Measurements from ENCODE around the gene ITGA11. TPM values are rescaled to one million over a fixed set of nuclear protein-coding genes. Genes with fewer than 3 reads are reported as not detected.

The ITGA11 gene
- total and polyA plus RNA-seq, 2 of the 13 experiments (the other 11 are each of a cell fraction or from before 2014, with no cell fraction given), result not detected

- Histone ChIP-seq H3K4me3 (replicated peaks in 1 of 3; ENCODE audit: insufficient read depth in 1 of 3, low read depth in 2 of 3, low read length in 3 of 3) (no peak overlapping the region), H3K79me2 (ENCODE audit: insufficient read depth, low read length) (no peaks in the 10 kb centered on the region), H3K9ac (ENCODE audit: insufficient read depth, low read depth, low read length) (no peak overlapping the region), H3K36me3 (replicated peaks in 1 of 2; ENCODE audit: control insufficient read depth in 1 of 2, insufficient read depth in 2 of 2, low read length in 2 of 2) (no peaks in the 10 kb centered on the region), H3K27me3 (ENCODE audit: control insufficient read depth in 1 of 2, insufficient read depth in 2 of 2, low read length in 2 of 2) (peaks cover 0 to 19% of the 10 kb centered on the region in 2 experiments; a peak in 3 of 5 replicates), H3K4me1 (ENCODE audit: insufficient read depth, low read length) (no peaks in the 10 kb centered on the region), H2AFZ (ENCODE audit: low read length) (no peak overlapping the region), H3K27ac (ENCODE audit: extremely low read length, insufficient read depth, low read length) (no peak overlapping the region), H4K20me1 (ENCODE audit: insufficient read depth, low read length) (no peaks in the 10 kb centered on the region), H3K9me3 (ENCODE audit: low read length) (no peaks in the 10 kb centered on the region), H3K4me2 (ENCODE audit: low read depth, low read length) (no peak overlapping the region)
- CTCF ChIA-PET (ENCODE audit: low intra/inter-chr PET ratio, low total read pairs), result no interaction called here
- FAIRE-seq, result no peak
- DNase-seq (ENCODE audit: low spot score), result no peak
- TF ChIP-seq RFXANK (CRISPR knock-in tag; IDR thresholded peaks at IDR 0.05) (no peak), GABPB1 (CRISPR knock-in tag; IDR thresholded peaks at IDR 0.05) (no peak), MAFK (conservative IDR thresholded peaks at IDR 0.05 in 1 of 2, IDR thresholded peaks at IDR 0.05 in 1 of 2; ENCODE audit: low read length in 2 of 2) (no peak), ARID2 (CRISPR knock-in tag; IDR thresholded peaks at IDR 0.05; ENCODE audit: borderline replicate concordance) (no peak), ZNF550 (CRISPR knock-in tag; IDR thresholded peaks at IDR 0.05; ENCODE audit: borderline replicate concordance) (no peak), ZNF687 (CRISPR knock-in tag; IDR thresholded peaks at IDR 0.05) (no peak), HES4 (CRISPR knock-in tag; IDR thresholded peaks at IDR 0.05; ENCODE audit: borderline replicate concordance) (no peak), ZSCAN30 (CRISPR knock-in tag; IDR thresholded peaks at IDR 0.05) (no peak), ZMAT3 (CRISPR knock-in tag; conservative IDR thresholded peaks at IDR 0.05) (no peak), STAG1 (CRISPR knock-in tag; IDR thresholded peaks at IDR 0.05) (no peak), NCOA2 (CRISPR knock-in tag; IDR thresholded peaks at IDR 0.05) (no peak), SALL1 (CRISPR knock-in tag; IDR thresholded peaks at IDR 0.05) (no peak), BCL6 (CRISPR knock-in tag; IDR thresholded peaks at IDR 0.05) (no peak), ZNF891 (CRISPR knock-in tag; IDR thresholded peaks at IDR 0.05) (no peak), PAX8 (CRISPR knock-in tag; IDR thresholded peaks at IDR 0.05; ENCODE audit: borderline replicate concordance) (no peak), RORA (CRISPR knock-in tag; IDR thresholded peaks at IDR 0.05) (no peak)
- in situ Hi-C loops (cut with HindIII; ENCODE audit: extremely low pct_ligation_motif_present, low pct_unique_long_range_greater_than_20kb) (no loop called here), intact Hi-C loops (cut with micrococcal nuclease; ENCODE audit: unreplicated experiment) (no loop called here)
- POLR2A ChIA-PET, result no interaction called here
- BruUV-seq (replicated peaks), result no TSS peak
- ATAC-seq, result no peak
These were observed 12.4 kb upstream of the ITGA11 start for GRCh38 chr15:68444336-68444735.
